Endothelial cell of umbilical vein (primary cell): ENCODE results near the gene LSM3. TPM values are rescaled to one million over a fixed set of nuclear protein-coding genes. Genes with fewer than 3 reads are reported as not detected.

Source experiments
- BruUV-seq: library from RNA; stranded (reverse); fragments of 400-500 nt; replicated peaks from 2 replicates; lab custom pipeline; 2021; lab: Mats Ljungman, UMichigan
- CTCF ChIA-PET: fragments of 300-600, 350-600 bp; sonication (Branson Sonifier 250); formaldehyde crosslinking; loops from one replicate; lab custom pipeline; 2021; ENCODE audit warnings: antibody characterized with exemption, inconsistent platforms; lab: Charles Lee
- POLR2A ChIA-PET: fragments of 300-600, 350-600 bp; sonication (Branson Sonifier 250); formaldehyde crosslinking; loops from one replicate; lab custom pipeline; 2021; ENCODE audit warnings: antibody characterized with exemption, inconsistent platforms; lab: Charles Lee
- DNase-seq: peaks from one replicate; pipeline ENCODE4 v3.0.0-alpha.2; 2011; ENCODE audit warnings: low read depth, low spot score
- FAIRE-seq: peaks from 2 replicates; lab custom pipeline; 2011; peaks lifted over from hg19 to GRCh38; lab: Jason Lieb, UNC
- H2AFZ ChIP-seq: 2 replicates; pipeline ENCODE4 v1.6.0; 2012; ENCODE audit warnings: low read depth, low read length, control low read depth, inconsistent platforms
- H3K27ac ChIP-seq: 2 replicates; pipeline ENCODE4 v1.5.1; 2011; ENCODE audit warnings: low read depth, mild to moderate bottlenecking, control low read depth, low read length, moderate library complexity; ENCODE audit not compliant: insufficient read depth
- H3K27me3 ChIP-seq, 2 experiments: 2 replicates each; pipeline versions ENCODE4 v1.6.0 to v1.6.1; 2011; ENCODE audit warnings: low read length in 2 of 2, mixed read lengths in 1 of 2; ENCODE audit not compliant: control insufficient read depth in 2 of 2, insufficient read depth in 2 of 2
- H3K36me3 ChIP-seq, 2 experiments: 2 replicates in 1 of 2; 3 replicates in 1 of 2; pipeline ENCODE4 v1.5.1; 2011; ENCODE audit warnings: low read length in 2 of 2, mild to moderate bottlenecking in 1 of 2, moderate library complexity in 1 of 2; ENCODE audit not compliant: control insufficient read depth in 2 of 2, insufficient read depth in 2 of 2; ENCODE audit errors: extremely low read depth in 1 of 2
- H3K4me1 ChIP-seq: 3 replicates; pipeline ENCODE4 v1.5.1; 2011; ENCODE audit warnings: mild to moderate bottlenecking, low read length; ENCODE audit not compliant: control insufficient read depth, insufficient read depth; ENCODE audit errors: extremely low read depth
- H3K4me2 ChIP-seq: 2 replicates; pipeline ENCODE4 v1.6.1; 2011; ENCODE audit warnings: low read length, control low read depth, mixed read lengths; ENCODE audit not compliant: insufficient read depth
- H3K4me3 ChIP-seq, 3 experiments: fragments of 200-600 bp in 1 of 3; sonication (generic), shearing (Covaris generic) in 1 of 3; replicated peaks in 1 of 3; 2 replicates each; pipeline ENCODE4 v1.5.1; 2011 to 2016; ENCODE audit warnings: control low read depth in 3 of 3, low read length in 3 of 3, mild to moderate bottlenecking in 2 of 3, inconsistent platforms in 1 of 3, low read depth in 1 of 3, moderate library complexity in 1 of 3; ENCODE audit not compliant: insufficient read depth in 1 of 3
- H3K79me2 ChIP-seq: 2 replicates; pipeline ENCODE4 v1.6.0; 2012; ENCODE audit warnings: low read length, inconsistent platforms; ENCODE audit not compliant: control insufficient read depth, insufficient read depth
- H3K9ac ChIP-seq: replicated peaks from 2 replicates; pipeline ENCODE3; 2011; ENCODE audit warnings: low read length, control low read depth; ENCODE audit not compliant: insufficient read depth; ENCODE audit errors: extremely low read depth
- H3K9me1 ChIP-seq: replicated peaks from 3 replicates; pipeline ENCODE4 v1.6.0; 2011; ENCODE audit warnings: mild to moderate bottlenecking, low read length; ENCODE audit not compliant: control insufficient read depth, insufficient read depth; ENCODE audit errors: extremely low read depth
- H3K9me3 ChIP-seq: replicated peaks from 2 replicates; pipeline ENCODE4 v1.5.1; 2012; ENCODE audit warnings: low read length, inconsistent platforms; ENCODE audit not compliant: control insufficient read depth, insufficient read depth
- H4K20me1 ChIP-seq: replicated peaks from 2 replicates; pipeline ENCODE3; 2011; ENCODE audit warnings: mild to moderate bottlenecking, low read length; ENCODE audit not compliant: control insufficient read depth, insufficient read depth; ENCODE audit errors: extremely low read depth
- CTCF ChIP-seq, 2 donors: IDR thresholded peaks; 1 replicate in 1 of 2; 2 replicates in 1 of 2; pipeline ENCODE4 v1.5.1; 2011; ENCODE audit warnings: low read length in 2 of 2, mild to moderate bottlenecking in 2 of 2, moderate library complexity in 2 of 2, control low read depth in 1 of 2, inconsistent platforms in 1 of 2, low read depth in 1 of 2; ENCODE audit not compliant: insufficient read depth in 1 of 2; ENCODE audit errors: extremely low read depth in 1 of 2
- POLR2A ChIP-seq: IDR thresholded peaks from 2 replicates; pipeline ENCODE4 v1.6.1; 2012; ENCODE audit warnings: low read depth, mild to moderate bottlenecking, control low read depth, low read length
- POLR2AphosphoS5 ChIP-seq: IDR thresholded peaks from 2 replicates; pipeline ENCODE4 v1.6.1; 2012; ENCODE audit warnings: low read depth, mild to moderate bottlenecking, control low read depth, low read length, moderate library complexity; ENCODE audit not compliant: insufficient read depth
- dilution Hi-C: fragments of 300-500 bp; cut with MboI; formaldehyde crosslinking; loops from one replicate; pipeline ENCODE4 v1.15.0; 2019; ENCODE audit warnings: low sequenced_read_pairs; ENCODE audit not compliant: extremely low pct_ligation_motif_present
- intact Hi-C: fragments of 100-400 bp; cut with micrococcal nuclease; formaldehyde crosslinking; loops from one replicate; pipeline ENCODE4 v1.10.0; 2022
- polyA plus RNA-seq, 4 experiments: library from polyadenylated mRNA; depleted of rRNA in 3 of 4; stranded (reverse) in 3 of 4; unstranded in 1 of 4; fragments of >200 nt; gene quantifications; 2 replicates each; pipeline versions ENCODE4 v1.2.1 to v1.2.3, GENCODE V29; 2011 to 2012; ENCODE audit warnings: missing spikeins in 1 of 4
- total RNA-seq: library from RNA; stranded (reverse); gene quantifications from 2 replicates; pipeline ENCODE4 v1.2.3, GENCODE V29; 2021

LSM3 gene
- total and polyA plus RNA-seq, 2 donors (not counting 3 experiments of a cell fraction or from before 2014, with no cell fraction given), result 4.4 to 13.0 TPM

GRCh38 chr3:14137445-14137844 is 41.2 kb upstream of the LSM3 start:
- POLR2A ChIA-PET, result interaction anchor here (1.5 kb wide), 1 partner anchor 12 kb away, joined by 3 read pairs; the partner anchor contains the start of gene TMEM43
- peaks cover 10% of the 10 kb centered on the region for H3K4me1 ChIP-seq
- no peaks in the 10 kb centered on the region for H3K9me1 ChIP-seq
- FAIRE-seq (no peak), DNase-seq (no peak)
- no peaks in the 10 kb centered on the region for H4K20me1 ChIP-seq
- BruUV-seq, result no TSS peak
- H3K27ac ChIP-seq, result no peak overlapping the region
- TF ChIP-seq POLR2AphosphoS5, result peak; percentile 21
- no peak for TF ChIP-seq POLR2A
- H3K36me3 ChIP-seq, result peaks cover 5 to 62% of the 10 kb centered on the region in 2 experiments
- H3K9me3 ChIP-seq, result no peaks in the 10 kb centered on the region
- H3K4me2 ChIP-seq, result no peak overlapping the region
- H3K4me3 ChIP-seq, result no peak overlapping the region
- no peaks in the 10 kb centered on the region for H3K27me3 ChIP-seq
- no peak overlapping the region for H2AFZ ChIP-seq
- dilution Hi-C loops, result no loop called here
- H3K9ac ChIP-seq, result no peak overlapping the region
- intact Hi-C loops, result no loop called here
- CTCF ChIA-PET, result no interaction called here
- no peaks in the 10 kb centered on the region for H3K79me2 ChIP-seq

GRCh38 chr3:14138109-14138877 is 40.3 kb upstream of the LSM3 start:
- dilution Hi-C loops (no loop called here), intact Hi-C loops (no loop called here)
- POLR2A ChIA-PET, result no interaction called here
- H3K27ac ChIP-seq, result no peak overlapping the region
- no peaks in the 10 kb centered on the region for H4K20me1 ChIP-seq
- FAIRE-seq (no peak), DNase-seq (no peak)
- no peaks in the 10 kb centered on the region for H3K27me3 ChIP-seq
- no peaks in the 10 kb centered on the region for H3K79me2 ChIP-seq
- no TSS peak for BruUV-seq
- no peaks in the 10 kb centered on the region for H3K9me3 ChIP-seq
- no peak overlapping the region for H2AFZ ChIP-seq
- CTCF ChIA-PET, result no interaction called here
- no peak overlapping the region for H3K9ac ChIP-seq
- peaks cover 18% of the 10 kb centered on the region for H3K4me1 ChIP-seq
- H3K4me2 ChIP-seq, result no peak overlapping the region
- H3K9me1 ChIP-seq, result no peaks in the 10 kb centered on the region
- no peak overlapping the region for H3K4me3 ChIP-seq
- H3K36me3 ChIP-seq, result peaks cover 0 to 56% of the 10 kb centered on the region in 2 experiments
- no peak for TF ChIP-seq CTCF (IDR thresholded peaks at IDR 0.05; ENCODE audit: extremely low read depth in 1 of 2, insufficient read depth in 1 of 2, low read depth in 1 of 2, low read length in 2 of 2)
- peak; percentile 46 for TF ChIP-seq POLR2A
